Mesendoderm (in vitro differentiated cells): ENCODE results near the gene PEX14.

ENCODE experiments used
- DNase-seq: peaks from one replicate; pipeline ENCODE4 v3.0.0; 2013
- H2AK5ac ChIP-seq: 2 replicates; pipeline ENCODE4 v1.6.1; 2013; ENCODE audit warnings: low read length, inconsistent platforms
- H2BK120ac ChIP-seq: 2 replicates; pipeline ENCODE4 v1.6.1; 2013; ENCODE audit warnings: low read depth, mild to moderate bottlenecking, low read length, moderate library complexity, mixed read lengths
- H2BK15ac ChIP-seq: replicated peaks from 2 replicates; pipeline ENCODE4 v1.6.1; 2013; ENCODE audit warnings: low read depth, mild to moderate bottlenecking, moderate library complexity
- H2BK5ac ChIP-seq: 2 replicates; pipeline ENCODE4 v1.6.1; 2013; ENCODE audit warnings: low read length, inconsistent platforms
- H3K18ac ChIP-seq: 2 replicates; pipeline ENCODE4 v1.6.1; 2013; ENCODE audit warnings: mild to moderate bottlenecking, low read length, mixed read lengths
- H3K23ac ChIP-seq: one replicate; pipeline ENCODE4 v1.6.1; 2013; ENCODE audit warnings: low read length
- H3K27ac ChIP-seq: 2 replicates; pipeline ENCODE4 v1.5.1; 2013; ENCODE audit warnings: low read depth, mild to moderate bottlenecking, inconsistent platforms, low read length, moderate library complexity
- H3K27me3 ChIP-seq: 2 replicates; pipeline ENCODE4 v1.6.1; 2013; ENCODE audit warnings: low read length, control low read depth, mild to moderate bottlenecking, inconsistent platforms; ENCODE audit not compliant: insufficient read depth, poor library complexity
- H3K36me3 ChIP-seq: 2 replicates; pipeline ENCODE4 v1.6.1; 2013; ENCODE audit warnings: low read length, inconsistent platforms; ENCODE audit not compliant: control insufficient read depth, insufficient read depth
- H3K4ac ChIP-seq: one replicate; pipeline ENCODE4 v1.6.1; 2013; ENCODE audit warnings: low read depth, mild to moderate bottlenecking, low read length, moderate library complexity
- H3K4me1 ChIP-seq: 2 replicates; pipeline ENCODE4 v1.6.1; 2013; ENCODE audit warnings: low read depth, low read length, inconsistent platforms; ENCODE audit not compliant: control insufficient read depth
- H3K4me2 ChIP-seq: 2 replicates; pipeline ENCODE4 v1.6.1; 2013; ENCODE audit warnings: low read length
- H3K4me3 ChIP-seq: 2 replicates; pipeline ENCODE4 v1.5.1; 2013; ENCODE audit warnings: mild to moderate bottlenecking, low read length
- H3K56ac ChIP-seq: one replicate; pipeline ENCODE4 v1.6.1; 2013; ENCODE audit warnings: low read length
- H3K79me1 ChIP-seq: 2 replicates; pipeline ENCODE4 v1.6.1; 2013; ENCODE audit warnings: low read length, inconsistent platforms
- H3K79me2 ChIP-seq: 2 replicates; pipeline ENCODE4 v1.6.1; 2013; ENCODE audit warnings: mild to moderate bottlenecking, low read length; ENCODE audit not compliant: control insufficient read depth, insufficient read depth
- H3K9ac ChIP-seq: 2 replicates; pipeline ENCODE4 v1.6.1; 2013; ENCODE audit warnings: low read length, inconsistent platforms
- H4K5ac ChIP-seq: one replicate; pipeline ENCODE4 v1.6.1; 2013; ENCODE audit warnings: low read length
- H4K8ac ChIP-seq: one replicate; pipeline ENCODE4 v1.6.1; 2013; ENCODE audit warnings: low read depth, mild to moderate bottlenecking, control low read depth, low read length, moderate library complexity
- WGBS: extraction: QIAGEN DNeasy Blood & Tissue Kit; methylation state at CpG from one replicate; pipeline ENCODE4 v1.1.7; 2013; ENCODE audit warnings: low lambda C conversion rate, missing lambda C conversion rate; ENCODE audit not compliant: insufficient coverage; ENCODE audit errors: extremely low coverage; 5-methylcytosine and 5-hydroxymethylcytosine counted together

The PEX14 gene

DNA sequence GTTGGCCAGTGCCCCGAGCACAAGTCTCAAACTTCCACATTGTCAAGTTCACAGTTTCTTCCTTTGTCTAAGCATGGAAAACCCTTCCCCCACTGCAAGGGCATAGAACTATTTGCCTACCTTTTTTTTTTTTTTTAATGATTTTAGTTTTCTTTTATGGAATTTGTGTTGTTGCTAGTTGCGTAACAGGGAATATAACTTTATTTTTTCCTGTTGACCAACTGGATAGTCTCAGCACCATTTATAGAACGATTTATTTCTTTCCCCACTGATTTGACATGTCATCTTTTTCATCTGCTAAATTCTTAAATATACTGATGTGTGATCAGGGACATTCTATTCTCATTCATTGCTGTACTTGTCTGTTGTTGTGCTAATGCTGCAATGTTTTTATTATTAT, 83.0 kb downstream of the PEX14 start:
- Histone ChIP-seq H4K8ac (no peak overlapping the region), H3K4ac (no peak overlapping the region), H3K56ac (no peak overlapping the region), H2BK5ac (no peak overlapping the region), H3K4me3 (no peak overlapping the region), H3K79me2 (no peaks in the 10 kb centered on the region), H2AK5ac (no peak overlapping the region), H2BK120ac (no peak overlapping the region), H3K4me1 (peaks cover 8% of the 10 kb centered on the region), H3K27me3 (no peaks in the 10 kb centered on the region), H2BK15ac (no peak overlapping the region), H3K23ac (no peak overlapping the region), H3K4me2 (no peak overlapping the region), H3K9ac (no peak overlapping the region), H3K79me1 (peaks cover 6% of the 10 kb centered on the region), H3K18ac (no peak overlapping the region), H4K5ac (no peak overlapping the region), H3K36me3 (no peaks in the 10 kb centered on the region), H3K27ac (no peak overlapping the region)
- no CpG with 5 or more reads among the region's 3 CpGs for WGBS
- DNase-seq = no peak

DNA sequence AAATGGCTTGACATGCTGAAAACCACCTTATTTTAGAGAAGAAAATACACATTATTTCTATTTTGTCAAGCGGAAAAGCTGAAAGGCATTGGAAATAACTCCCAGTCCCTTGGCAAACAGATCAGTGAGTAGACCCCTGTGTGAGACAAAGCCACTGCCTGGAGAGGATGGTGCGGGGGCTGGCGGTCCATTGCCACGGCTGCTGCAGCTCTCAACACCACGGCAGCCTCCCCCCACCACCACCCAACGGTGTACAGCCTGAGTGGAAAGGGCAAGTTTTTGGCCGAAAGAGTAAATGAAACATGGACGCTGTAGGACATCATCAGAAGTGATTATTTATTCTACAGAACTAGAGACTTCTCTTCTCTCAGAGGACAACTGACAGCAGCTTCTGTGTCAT, 84.6 kb downstream of the PEX14 start:
- no peak overlapping the region for H3K4me2 ChIP-seq
- no peak overlapping the region for H4K8ac ChIP-seq
- peaks cover 2% of the 10 kb centered on the region for H3K79me1 ChIP-seq
- H4K5ac ChIP-seq = no peak overlapping the region
- no CpG with 5 or more reads among the region's 8 CpGs for WGBS
- no peak overlapping the region for H2BK120ac ChIP-seq
- H3K23ac ChIP-seq = no peak overlapping the region
- H3K27me3 ChIP-seq = no peaks in the 10 kb centered on the region
- no peak overlapping the region for H3K4me3 ChIP-seq
- no peak for DNase-seq
- H2BK15ac ChIP-seq = no peak overlapping the region
- no peak overlapping the region for H2AK5ac ChIP-seq
- H2BK5ac ChIP-seq = no peak overlapping the region
- no peak overlapping the region for H3K56ac ChIP-seq
- H3K36me3 ChIP-seq = no peaks in the 10 kb centered on the region
- no peak overlapping the region for H3K9ac ChIP-seq
- peaks cover 8% of the 10 kb centered on the region for H3K4me1 ChIP-seq
- H3K27ac ChIP-seq = no peak overlapping the region
- no peak overlapping the region for H3K4ac ChIP-seq
- H3K79me2 ChIP-seq = no peaks in the 10 kb centered on the region
- no peak overlapping the region for H3K18ac ChIP-seq

DNA sequence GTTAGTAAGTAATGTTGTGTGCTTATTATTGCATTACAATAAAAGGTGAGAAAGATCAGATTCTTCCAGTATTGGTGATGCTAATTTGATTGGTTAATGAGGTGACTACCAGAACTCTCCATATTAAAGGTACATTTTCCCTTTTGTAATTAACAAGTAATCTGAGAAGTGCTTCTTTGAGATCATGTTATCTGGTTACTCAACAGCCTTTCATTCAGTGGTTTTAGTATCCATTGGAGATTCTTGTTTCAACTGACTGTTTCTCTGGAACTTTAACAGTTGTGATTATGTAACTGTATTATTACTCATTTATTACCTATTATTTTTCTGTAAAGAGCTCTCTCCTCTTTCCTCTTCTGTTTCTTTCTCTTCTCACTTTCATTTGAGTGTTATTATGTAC, 86.7 kb downstream of the PEX14 start:
- Histone ChIP-seq H2BK5ac (no peak overlapping the region), H3K4me2 (no peak overlapping the region), H2BK120ac (no peak overlapping the region), H3K56ac (no peak overlapping the region), H3K27ac (no peak overlapping the region), H4K8ac (no peak overlapping the region), H4K5ac (no peak overlapping the region), H3K79me1 (no peaks in the 10 kb centered on the region), H3K36me3 (no peaks in the 10 kb centered on the region), H2AK5ac (no peak overlapping the region), H3K4ac (no peak overlapping the region), H3K18ac (no peak overlapping the region), H3K27me3 (no peaks in the 10 kb centered on the region), H3K9ac (no peak overlapping the region), H2BK15ac (no peak overlapping the region), H3K4me3 (no peak overlapping the region), H3K23ac (no peak overlapping the region), H3K79me2 (no peaks in the 10 kb centered on the region), H3K4me1 (no peaks in the 10 kb centered on the region)
- no peak for DNase-seq

DNA sequence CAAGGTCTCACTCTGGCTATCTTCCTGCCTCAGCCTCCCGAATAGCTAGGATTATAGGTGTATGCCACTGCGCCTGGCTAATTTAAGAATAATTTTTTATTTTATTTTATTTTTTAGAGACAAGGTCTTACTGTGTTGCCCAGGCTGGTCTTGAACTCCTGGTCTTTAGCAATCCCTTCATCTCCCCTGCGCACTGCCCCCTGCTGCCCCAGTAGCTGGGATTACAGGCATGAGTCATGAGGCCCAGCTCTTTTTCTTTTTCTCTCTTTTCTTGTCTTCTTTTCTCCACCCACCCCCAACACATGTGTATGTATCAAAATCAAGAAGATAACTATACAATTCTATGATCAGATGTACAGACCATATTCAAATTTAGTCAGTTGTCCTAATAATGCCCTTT, 87.2 kb downstream of the PEX14 start:
- Histone ChIP-seq H3K56ac (no peak overlapping the region), H3K9ac (no peak overlapping the region), H3K79me2 (no peaks in the 10 kb centered on the region), H3K4ac (no peak overlapping the region), H3K36me3 (no peaks in the 10 kb centered on the region), H4K8ac (no peak overlapping the region), H3K4me1 (no peaks in the 10 kb centered on the region), H4K5ac (no peak overlapping the region), H2AK5ac (no peak overlapping the region), H2BK120ac (no peak overlapping the region), H2BK5ac (no peak overlapping the region), H3K27ac (no peak overlapping the region), H3K27me3 (no peaks in the 10 kb centered on the region), H3K4me2 (no peak overlapping the region), H2BK15ac (no peak overlapping the region), H3K79me1 (no peaks in the 10 kb centered on the region), H3K4me3 (no peak overlapping the region), H3K23ac (no peak overlapping the region), H3K18ac (no peak overlapping the region)
- WGBS = no CpG with 5 or more reads among the region's 3 CpGs
- DNase-seq = peak; percentile 66

DNA sequence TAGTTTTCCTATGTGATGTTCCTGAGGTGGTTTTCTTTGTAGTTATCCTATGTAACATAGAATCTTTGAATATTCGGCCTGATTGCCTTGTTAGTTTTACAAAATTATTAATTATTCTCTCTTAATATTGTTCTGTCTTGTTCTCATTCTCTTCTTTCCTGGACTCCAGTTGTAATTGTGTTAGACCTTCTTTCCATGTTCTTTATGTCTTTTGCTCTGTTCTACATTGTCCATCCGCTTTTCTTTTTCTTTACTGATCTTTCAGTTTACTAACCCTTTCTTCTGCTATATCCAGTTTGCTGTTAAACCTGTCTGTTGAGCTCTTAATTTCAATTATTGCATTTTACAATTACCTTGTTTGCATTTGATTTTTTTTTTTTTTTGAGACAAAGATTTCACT, 89.3 kb downstream of the PEX14 start:
- H3K18ac ChIP-seq = no peak overlapping the region

DNA sequence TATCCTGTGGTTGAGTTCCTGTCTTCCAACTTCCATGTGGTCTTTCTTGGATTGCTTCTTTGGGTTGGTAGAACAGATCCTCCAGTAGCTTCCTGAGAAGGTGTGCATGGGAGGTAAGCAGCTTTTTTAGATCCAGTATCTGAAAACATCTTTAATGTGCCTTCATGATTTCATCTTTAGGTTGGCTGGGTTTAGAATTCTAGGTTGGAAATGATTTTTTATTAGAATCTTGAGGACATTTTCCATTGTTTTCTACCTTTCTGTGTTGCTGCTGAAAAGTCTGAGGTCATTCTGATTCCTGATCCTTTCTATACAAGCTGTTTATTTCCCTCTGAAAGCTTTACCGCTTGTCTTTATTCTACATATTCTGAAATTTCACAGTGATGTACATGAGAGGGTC, 94.8 kb downstream of the PEX14 start:
- Histone ChIP-seq H3K18ac (no peak overlapping the region), H2BK15ac (no peak overlapping the region), H3K27ac (no peak overlapping the region), H3K4me1 (no peaks in the 10 kb centered on the region), H4K8ac (no peak overlapping the region), H2BK120ac (no peak overlapping the region), H2BK5ac (no peak overlapping the region), H3K56ac (no peak overlapping the region), H3K36me3 (no peaks in the 10 kb centered on the region), H3K23ac (no peak overlapping the region), H3K4me2 (no peak overlapping the region), H3K27me3 (no peaks in the 10 kb centered on the region), H3K4ac (no peak overlapping the region), H4K5ac (no peak overlapping the region), H3K4me3 (no peak overlapping the region), H3K9ac (no peak overlapping the region), H3K79me2 (no peaks in the 10 kb centered on the region), H3K79me1 (no peaks in the 10 kb centered on the region), H2AK5ac (no peak overlapping the region)
- no CpG with 5 or more reads among the region's 1 CpG for WGBS
- no peak for DNase-seq

More for the DNA sequence above, 89.3 kb downstream of the PEX14 start:
- WGBS = no CpG with 5 or more reads among the region's 2 CpGs
- no peak overlapping the region for H3K9ac ChIP-seq
- no peaks in the 10 kb centered on the region for H3K79me1 ChIP-seq
- H2BK5ac ChIP-seq = no peak overlapping the region
- H3K79me2 ChIP-seq = no peaks in the 10 kb centered on the region
- no peak overlapping the region for H4K8ac ChIP-seq
- no peak overlapping the region for H3K4ac ChIP-seq
- H2BK120ac ChIP-seq = no peak overlapping the region
- H3K56ac ChIP-seq = no peak overlapping the region
- H3K4me1 ChIP-seq = no peaks in the 10 kb centered on the region
- H3K27ac ChIP-seq = no peak overlapping the region
- no peaks in the 10 kb centered on the region for H3K36me3 ChIP-seq
- H2AK5ac ChIP-seq = no peak overlapping the region
- H2BK15ac ChIP-seq = no peak overlapping the region
- H4K5ac ChIP-seq = no peak overlapping the region
- H3K23ac ChIP-seq = no peak overlapping the region
- H3K4me2 ChIP-seq = no peak overlapping the region
- DNase-seq = no peak
- no peak overlapping the region for H3K4me3 ChIP-seq
- H3K27me3 ChIP-seq = no peaks in the 10 kb centered on the region
